Psoas muscle (tissue), 8 donors: ENCODE results near the gene LGALS16. TPM values are rescaled to one million over a fixed set of nuclear protein-coding genes. Genes with fewer than 3 reads are reported as not detected.
A peak's percentile ranks its signal among the peaks of the same experiment; 100 is the strongest.
"Not testable (repeated sequence)": the region's sequence is repeated elsewhere in the genome, so short reads cannot be mapped to it uniquely, and the experiment has no call there.

Source experiments
- ATAC-seq, 4 donors: fragments of 200-7000 bp; cut with Tn5 transposase; one replicate each; pipeline ENCODE4 v1.9.1; 2020; ENCODE audit warnings: moderate library complexity in 3 of 4, mild to moderate bottlenecking in 2 of 4
- DNase-seq, 2 donors: peaks; one replicate each; pipeline ENCODE4 v3.0.0-alpha.2; 2020
- H3K27ac ChIP-seq: fragments of 200-600 bp; one replicate; pipeline ENCODE4 v1.8.0; 2022
- H3K27me3 ChIP-seq, 3 donors: fragments of 200-600 bp in 1 of 3; one replicate each; pipeline versions ENCODE4 v1.6.1 to v1.8.0; 2013 to 2022; ENCODE audit warnings: low read length in 2 of 3, mild to moderate bottlenecking in 2 of 3, moderate library complexity in 1 of 3; ENCODE audit not compliant: insufficient read depth in 3 of 3
- H3K36me3 ChIP-seq, 2 donors: fragments of 200-600 bp in 1 of 2; one replicate each; pipeline versions ENCODE4 v1.6.1 to v1.8.0; 2013 to 2022; ENCODE audit warnings: low read depth in 1 of 2, mild to moderate bottlenecking in 1 of 2, moderate library complexity in 1 of 2; ENCODE audit not compliant: insufficient read depth in 1 of 2
- H3K4me1 ChIP-seq: fragments of 200-600 bp; one replicate; pipeline ENCODE4 v1.8.0; 2022
- H3K4me3 ChIP-seq: fragments of 200-600 bp; one replicate; pipeline ENCODE4 v1.8.0; 2022; ENCODE audit warnings: mild to moderate bottlenecking
- H3K9me3 ChIP-seq: fragments of 200-600 bp; one replicate; pipeline ENCODE4 v1.8.0; 2022
- CTCF ChIP-seq: fragments of 200-600 bp; IDR thresholded peaks from one replicate; pipeline ENCODE4 v1.8.0; 2022; ENCODE audit warnings: antibody characterized with exemption
- WGBS, 3 donors: extraction: QIAGEN DNeasy Blood & Tissue Kit; methylation state at CpG; one replicate each; pipeline versions ENCODE4 v1.1.6 to v1.1.7; 2013; 5-methylcytosine and 5-hydroxymethylcytosine counted together
- intact Hi-C, 2 donors: fragments of 100-400 bp; cut with DNase I; formaldehyde crosslinking; loops; one replicate each; pipeline versions ENCODE4 v1.11.0 to v1.14.2; 2022
- polyA plus RNA-seq, 3 donors: library from polyadenylated mRNA; stranded (reverse); fragments of 200-250 nt; gene quantifications; one replicate each; pipeline ENCODE4 v1.2.3, GENCODE V29; 2013
- total RNA-seq, 4 donors: library from RNA; stranded (reverse); fragmentation: NEBNext Ultra II Directional in 2 of 4; extraction: Animal tissue kit (Norgen Biotek cat#: 25700) in 2 of 4; gene quantifications; one replicate each; pipeline versions ENCODE4 v1.2.1 to v1.2.4, GENCODE V29; 2021 to 2023
- donor health status: healthy with polysubstance abuse.
- donor health status: DM: no; HTN: no; CAD: no; lungs with moderate emphysema.
- donor health status: Bipolar disorder and iron deficiency.
- donor health status: healthy.
- donor health status: DM: yes; HTN: yes; CAD: no.
- donor health status: DM: no; HTN: no; CAD: no.
- donor health status: DM: no; HTN: no; CAD: no.
- donor health status: DM: yes; HTN: yes; CAD: no.

Gene LGALS16
- total and polyA plus RNA-seq, 7 donors = not detected

GRCh38 chr19:39660661-39661060 lies 4.9 kb downstream of the LGALS16 start:
- no peak for ATAC-seq
- Histone ChIP-seq H3K9me3 (no peaks in the 10 kb centered on the region), H3K4me3 (no peak overlapping the region), H3K4me1 (no peaks in the 10 kb centered on the region), H3K36me3 (no peaks in the 10 kb centered on the region), H3K27me3 (peaks cover 0 to 3% (median 0%) of the 10 kb centered on the region in 3 donors), H3K27ac (no peak overlapping the region)
- WGBS, 3 donors = 63 to 89% (median 68%) methylated on average over 4 of the region's 4 CpGs
- DNase-seq = no peak
- TF ChIP-seq CTCF = no peak
- intact Hi-C loops = no loop called here

DNA sequence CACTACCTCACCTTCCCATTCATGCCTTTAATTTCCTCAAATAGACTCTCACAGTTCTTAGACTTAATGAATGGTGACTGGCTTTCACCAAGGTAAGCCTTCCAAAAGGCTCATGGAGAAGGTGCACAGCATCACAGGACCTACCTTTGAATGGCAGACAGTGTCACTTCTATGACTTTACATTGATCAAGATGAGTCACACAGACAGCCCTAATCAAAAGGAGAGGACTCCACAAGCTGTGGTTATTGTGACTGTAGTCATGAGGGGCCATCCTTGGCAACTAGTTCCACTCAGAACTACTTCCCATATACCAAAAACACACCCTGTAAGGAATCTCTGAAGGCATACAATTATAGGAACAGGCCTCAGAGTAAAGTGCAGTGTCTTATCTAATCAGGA lies 5.9 kb downstream of the LGALS16 start:
- DNase-seq (no peak), ATAC-seq (no peak)
- no peak overlapping the region for H3K4me3 ChIP-seq
- no peaks in the 10 kb centered on the region for H3K36me3 ChIP-seq
- H3K9me3 ChIP-seq = no peaks in the 10 kb centered on the region
- no peak overlapping the region for H3K27ac ChIP-seq
- TF ChIP-seq CTCF = no peak
- no peaks in the 10 kb centered on the region for H3K4me1 ChIP-seq
- peaks cover 0 to 3% (median 0%) of the 10 kb centered on the region in 3 donors for H3K27me3 ChIP-seq
- intact Hi-C loops = no loop called here

DNA sequence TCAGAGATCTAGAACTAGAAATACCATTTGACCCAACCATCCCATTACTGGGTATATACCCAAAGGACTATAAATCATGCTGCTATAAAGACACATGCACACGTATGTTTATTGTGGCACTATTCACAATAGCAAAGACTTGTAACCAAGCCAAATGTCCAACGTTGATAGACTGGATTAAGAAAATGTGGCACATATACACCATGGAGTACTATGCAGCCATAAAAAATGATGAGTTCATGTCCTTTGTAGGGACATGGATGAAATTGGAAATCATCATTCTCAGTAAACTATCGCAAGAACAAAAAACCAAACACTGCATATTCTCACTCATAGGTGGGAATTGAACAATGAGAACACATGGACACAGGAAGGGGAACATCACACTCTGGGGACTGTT lies 14.1 kb downstream of the LGALS16 start:
- 69 to 71% (median 70%) methylated on average over 2 of the region's 3 CpGs for WGBS, 3 donors

GRCh38 chr19:39670998-39671397 lies 15.3 kb downstream of the LGALS16 start:
- H3K9me3 ChIP-seq = no peaks in the 10 kb centered on the region
- H3K4me1 ChIP-seq = peaks cover 3% of the 10 kb centered on the region
- 38 to 44% (median 39%) methylated on average over 4 of the region's 4 CpGs for WGBS, 3 donors
- DNase-seq (no peak), ATAC-seq (no peak)
- H3K36me3 ChIP-seq = no peaks in the 10 kb centered on the region
- intact Hi-C loops = loop anchor here in 1 of 2 donors (5.0 kb wide), 2 partner anchors 96 to 119 kb away; no protein-coding TSS in a partner anchor
- H3K4me3 ChIP-seq = no peak overlapping the region
- TF ChIP-seq CTCF = no peak
- H3K27me3 ChIP-seq = no peaks in the 10 kb centered on the region
- H3K27ac ChIP-seq = no peak overlapping the region

More for the DNA sequence above, 14.1 kb downstream of the LGALS16 start:
- H3K36me3 ChIP-seq, H3K27ac ChIP-seq, H3K4me1 ChIP-seq, ATAC-seq, H3K27me3 ChIP-seq, H3K4me3 ChIP-seq, H3K9me3 ChIP-seq, DNase-seq: not testable (repeated sequence)
- intact Hi-C loops = loop anchor here in 1 of 2 donors (5.0 kb wide), 2 partner anchors 97 to 118 kb away; no protein-coding TSS in a partner anchor

DNA sequence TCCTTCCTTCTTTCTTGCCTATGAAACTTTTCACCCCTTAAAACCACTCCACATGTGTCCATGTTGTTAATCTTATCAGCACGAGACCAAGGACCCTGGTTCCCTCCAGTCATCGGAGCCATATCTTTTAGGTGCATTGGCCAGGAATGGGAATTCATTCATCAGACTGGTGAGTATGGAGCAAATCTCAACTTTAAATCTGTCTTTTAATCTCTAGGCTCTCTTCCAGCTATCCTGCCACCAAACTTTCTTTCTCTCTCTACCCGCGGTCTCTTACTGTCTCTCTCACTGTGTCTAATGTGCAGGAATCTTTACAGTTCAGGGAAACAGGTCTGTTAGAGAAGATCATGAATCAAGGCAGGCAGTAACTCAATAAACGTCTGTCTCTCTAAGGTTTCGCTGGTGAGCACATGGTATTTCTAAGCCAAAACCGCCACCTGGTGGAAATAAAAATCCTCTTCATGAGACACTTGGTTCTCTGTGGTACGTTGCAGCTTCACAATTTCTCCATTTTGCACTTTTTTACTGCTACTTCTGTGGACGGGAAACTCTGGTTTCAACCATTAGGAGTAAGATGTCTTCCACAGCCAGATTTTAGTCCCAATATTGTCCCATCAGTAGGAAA lies 16.1 kb downstream of the LGALS16 start:
- Histone ChIP-seq H3K4me3 (no peak overlapping the region), H3K27me3 (no peaks in the 10 kb centered on the region), H3K4me1 (peaks cover 4% of the 10 kb centered on the region), H3K27ac (no peak overlapping the region), H3K9me3 (no peaks in the 10 kb centered on the region), H3K36me3 (no peaks in the 10 kb centered on the region)
- DNase-seq = no peak
- peak; percentile 58 to 84 (median 68) for ATAC-seq
- intact Hi-C loops = loop anchor here (1.0 to 5.0 kb wide), 3 partner anchors 95 to 121 kb away; no protein-coding TSS in a partner anchor
- 13% methylated on average over 9 of the region's 9 CpGs for WGBS, 3 donors
- peak; percentile 71 for TF ChIP-seq CTCF
